K562 (cell line): ENCODE data around the gene FMR1. TPM values are rescaled to one million over a fixed set of nuclear protein-coding genes. Genes with fewer than 3 reads are reported as not detected.

Experiments
- ATF3 ChIP-seq, 2 experiments: fragments of 450-650 bp in 1 of 2; sonication (generic) in 1 of 2; formaldehyde crosslinking in 1 of 2; IDR thresholded peaks in 1 of 2; conservative IDR thresholded peaks in 1 of 2; 2 replicates each; pipeline versions ENCODE4 v1.6.1 to v1.8.1; 2016 to 2023; ENCODE audit warnings: mild to moderate bottlenecking in 2 of 2, moderate library complexity in 2 of 2, inconsistent platforms in 1 of 2, missing genetic modification reagents in 1 of 2
- BRCA1 ChIP-seq, 2 experiments: fragments of 450-650 bp in 1 of 2; sonication (generic) in 1 of 2; formaldehyde crosslinking in 1 of 2; IDR thresholded peaks; 2 replicates each; pipeline versions ENCODE4 v1.5.0 to v1.6.1; 2017 to 2020; ENCODE audit warnings: mild to moderate bottlenecking in 1 of 2, missing genetic modification reagents in 1 of 2
- CEBPG ChIP-seq, 3 experiments: fragments of 200-800 bp in 1 of 3; sonication (Bioruptor generic) in 1 of 3; sonication (generic) in 1 of 3; formaldehyde crosslinking in 1 of 3; IDR thresholded peaks in 2 of 3; conservative IDR thresholded peaks in 1 of 3; 2 replicates each; pipeline versions ENCODE4 v1.6.1 to v1.8.0; 2016 to 2022; ENCODE audit warnings: missing compliant biosample characterization in 2 of 3, missing genetic modification characterization in 2 of 3, mild to moderate bottlenecking in 1 of 3, missing genetic modification reagents in 1 of 3
- DLX4 ChIP-seq: fragments of 250-450 bp; sonication (Bioruptor Pico); IDR thresholded peaks from 2 replicates; pipeline ENCODE4 v1.6.1; 2021; ENCODE audit warnings: mild to moderate bottlenecking
- ETV6 ChIP-seq, 3 experiments: fragments of 150-350 bp in 1 of 3; sonication (generic) in 1 of 3; formaldehyde crosslinking in 1 of 3; IDR thresholded peaks; 2 replicates each; pipeline versions ENCODE4 v1.6.1 to v1.8.0; 2014 to 2022; ENCODE audit warnings: borderline replicate concordance in 2 of 3, low read depth in 2 of 3, antibody characterized with exemption in 1 of 3, low read length in 1 of 3, mild to moderate bottlenecking in 1 of 3, missing genetic modification reagents in 1 of 3
- FOXP1 ChIP-seq: sonication (generic); formaldehyde crosslinking; IDR thresholded peaks from 2 replicates; pipeline ENCODE4 v1.8.0; 2022; ENCODE audit warnings: mild to moderate bottlenecking, missing genetic modification reagents
- MAFF ChIP-seq: IDR thresholded peaks from 2 replicates; pipeline ENCODE4 v1.6.1; 2012; ENCODE audit warnings: low read length, improper control_type of control experiment
- NFE2L1 ChIP-seq: fragments of 450-650 bp; IDR thresholded peaks from 2 replicates; pipeline ENCODE4 v1.6.1; 2016; ENCODE audit warnings: missing genetic modification characterization, low read depth, mild to moderate bottlenecking, missing compliant biosample characterization, moderate library complexity, borderline replicate concordance
- NR2C2 ChIP-seq, 2 experiments: fragments of 200-800 bp in 1 of 2; sonication (Bioruptor generic) in 1 of 2; sonication (generic) in 1 of 2; formaldehyde crosslinking in 1 of 2; IDR thresholded peaks; 2 replicates each; pipeline versions ENCODE4 v1.6.1 to v1.8.0; 2016 to 2022; ENCODE audit warnings: mild to moderate bottlenecking in 1 of 2, missing compliant biosample characterization in 1 of 2, missing genetic modification characterization in 1 of 2, missing genetic modification reagents in 1 of 2
- NR2F6 ChIP-seq: fragments of 450-650 bp; formaldehyde crosslinking; IDR thresholded peaks from 2 replicates; pipeline ENCODE4 v1.4.0; 2020; ENCODE audit warnings: mild to moderate bottlenecking
- PML ChIP-seq: IDR thresholded peaks from 2 replicates; pipeline ENCODE4 v1.6.1; 2012; ENCODE audit warnings: low read length, inconsistent platforms
- POLR2A ChIP-seq: fragments of 450-650 bp; conservative IDR thresholded peaks from 2 replicates; pipeline ENCODE4 v1.6.1; 2016
- SMARCB1 ChIP-seq: IDR thresholded peaks from 2 replicates; pipeline ENCODE4 v1.6.1; 2011; ENCODE audit warnings: improper control_type of control experiment, low read depth; ENCODE audit not compliant: insufficient read length
- SMARCE1 ChIP-seq: fragments of 450-650 bp; IDR thresholded peaks from 2 replicates; pipeline ENCODE4 v1.7.1; 2016; ENCODE audit warnings: mild to moderate bottlenecking
- TGIF2 ChIP-seq: sonication (generic); formaldehyde crosslinking; IDR thresholded peaks from 2 replicates; pipeline ENCODE4 v1.8.1; 2022; ENCODE audit warnings: mild to moderate bottlenecking, missing genetic modification reagents, moderate library complexity
- TSHZ1 ChIP-seq: fragments of 250-450 bp; sonication (Bioruptor Pico); IDR thresholded peaks from 2 replicates; pipeline ENCODE4 v1.4.0; 2020; ENCODE audit warnings: mild to moderate bottlenecking, moderate library complexity
- ZNF134 ChIP-seq: fragments of 250-450 bp; sonication (Bioruptor Pico); conservative IDR thresholded peaks from 2 replicates; pipeline ENCODE4 v1.4.0; 2020
- ZNF316 ChIP-seq: fragments of 450-650 bp; IDR thresholded peaks from 2 replicates; pipeline ENCODE4 v1.6.1; 2016
- ZNF511 ChIP-seq: sonication (generic); formaldehyde crosslinking; IDR thresholded peaks from 2 replicates; pipeline ENCODE4 v1.8.0; 2022; ENCODE audit warnings: mild to moderate bottlenecking, missing genetic modification reagents
- polyA plus RNA-seq, 8 experiments: library from polyadenylated mRNA; depleted of rRNA in 4 of 8; stranded (reverse) in 5 of 8; unstranded in 3 of 8; fragments of >200 nt; fragmentation: Nextera tagmentation in 2 of 8; fragmentation: Illumina TruSeq in 1 of 8; extraction: Ambion mirVana in 2 of 8; extraction: Trizol in 1 of 8; gene quantifications; 2 replicates each; pipeline versions ENCODE4 v1.2.1 to v1.2.3, GENCODE V29; 2011 to 2014; ENCODE audit warnings: inconsistent platforms in 1 of 8, missing spikeins in 1 of 8
- total RNA-seq, 7 experiments: library from RNA; depleted of rRNA in 6 of 7; stranded (reverse); fragments of >200 nt in 6 of 7; fragmentation: Illumina TruSeq in 2 of 7; extraction: Trizol in 2 of 7; gene quantifications; 2 replicates each; pipeline versions ENCODE4 v1.2.1 to v1.2.3, GENCODE V29; 2011 to 2021; ENCODE audit warnings: low replicate concordance in 1 of 7

Gene FMR1
- total and polyA plus RNA-seq, 9 of the 15 experiments (the other 6 are each of a cell fraction or from before 2014, with no cell fraction given): 4.8 to 26.5 (median 20.5) TPM

GRCh38 chrX:147875866-147876596 lies 35.7 kb upstream of the FMR1 start (continued):
- TF ChIP-seq PML (no peak), FOXP1 (CRISPR knock-in tag) (no peak), ZNF511 (CRISPR knock-in tag) (no peak), SMARCE1 (no peak), TSHZ1 (no peak), SMARCB1 (no peak), TGIF2 (CRISPR knock-in tag) (no peak), CEBPG (CRISPR knock-in tag; IDR thresholded peaks at IDR 0.05) (no peak), CEBPG (tag; conservative IDR thresholded peaks at IDR 0.05 in 1 of 2, IDR thresholded peaks at IDR 0.05 in 1 of 2) (peak; percentile 25 to 72; a peak in 2 of 4 replicates), ZNF134 (CRISPR knock-in tag) (no peak), MAFF (peak; percentile 48; the same call in 1 of the 2 replicates), NR2C2 (CRISPR knock-in tag; IDR thresholded peaks at IDR 0.05) (no peak), NR2C2 (tag; IDR thresholded peaks at IDR 0.05) (peak; percentile 68; the same call in 1 of the 2 replicates), ETV6 (IDR thresholded peaks at IDR 0.05; ENCODE audit: borderline replicate concordance in 1 of 2, low read depth in 2 of 2, low read length in 1 of 2) (no peak), ETV6 (CRISPR knock-in tag; IDR thresholded peaks at IDR 0.05; ENCODE audit: borderline replicate concordance) (no peak), DLX4 (CRISPR knock-in tag) (no peak), BRCA1 (IDR thresholded peaks at IDR 0.05) (no peak), BRCA1 (CRISPR knock-in tag; IDR thresholded peaks at IDR 0.05) (no peak), NR2F6 (CRISPR knock-in tag) (no peak), ZNF316 (peak; percentile 95), NFE2L1 (no peak), POLR2A (no peak), ATF3 (IDR thresholded peaks at IDR 0.05) (no peak), ATF3 (CRISPR knock-in tag; conservative IDR thresholded peaks at IDR 0.05) (no peak)
